Activated T-helper 1 cell treated with Interleukin-2 at 50 U/mL for 16 hours (primary cell): ENCODE measurements around the gene ALDH1A1.

Experiments
- DNase-seq: peaks from one replicate; pipeline ENCODE4 v3.0.0-alpha.2; 2020; ENCODE audit warnings: low read depth

Gene ALDH1A1

GRCh38 chr9:72952914-72953313, at the start of gene ALDH1A1:
TSS of gene ALDH1A1 (minus strand) at chr9:72953053. CDS start at chr9:72953000, 53 bp downstream.
- DNase-seq = no peak

DNA sequence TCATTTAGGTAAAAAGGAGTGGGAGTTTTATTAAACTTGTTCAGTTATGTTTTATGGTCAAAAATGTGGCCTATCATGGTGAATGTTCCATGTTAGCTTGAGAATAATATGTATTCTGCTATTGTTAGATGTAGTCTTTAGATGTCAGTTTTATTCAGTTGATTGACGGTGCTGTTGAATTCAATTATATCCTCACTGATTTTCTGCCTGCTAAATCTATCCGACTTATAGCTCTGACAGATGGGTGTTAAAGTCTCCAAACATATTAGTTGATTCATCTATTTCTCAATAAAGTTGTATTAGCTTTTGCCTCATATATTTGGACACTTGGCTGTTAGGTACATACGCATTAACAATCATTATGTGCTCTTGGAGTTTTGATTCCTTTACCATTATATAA, 49.0 kb upstream of the ALDH1A1 start:
- no peak for DNase-seq

DNA sequence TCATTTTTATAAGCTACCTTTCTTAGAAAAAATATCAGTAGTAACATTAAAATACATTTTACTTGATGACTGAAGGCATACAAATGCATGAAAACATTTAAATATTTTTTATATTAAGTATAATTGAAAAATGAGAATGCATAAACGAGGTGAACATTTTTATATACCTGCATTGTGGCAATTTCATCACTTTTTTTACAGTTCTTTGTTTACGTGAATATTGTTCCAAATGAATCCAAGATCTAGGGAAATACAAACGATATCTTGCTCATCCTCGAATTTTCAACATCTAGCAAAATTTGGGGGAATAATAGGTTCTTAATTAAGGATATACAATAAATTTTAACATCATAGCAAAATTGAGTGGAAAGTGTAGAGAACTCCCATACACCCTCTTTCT, 45.5 kb upstream of the ALDH1A1 start:
- DNase-seq = no peak

DNA sequence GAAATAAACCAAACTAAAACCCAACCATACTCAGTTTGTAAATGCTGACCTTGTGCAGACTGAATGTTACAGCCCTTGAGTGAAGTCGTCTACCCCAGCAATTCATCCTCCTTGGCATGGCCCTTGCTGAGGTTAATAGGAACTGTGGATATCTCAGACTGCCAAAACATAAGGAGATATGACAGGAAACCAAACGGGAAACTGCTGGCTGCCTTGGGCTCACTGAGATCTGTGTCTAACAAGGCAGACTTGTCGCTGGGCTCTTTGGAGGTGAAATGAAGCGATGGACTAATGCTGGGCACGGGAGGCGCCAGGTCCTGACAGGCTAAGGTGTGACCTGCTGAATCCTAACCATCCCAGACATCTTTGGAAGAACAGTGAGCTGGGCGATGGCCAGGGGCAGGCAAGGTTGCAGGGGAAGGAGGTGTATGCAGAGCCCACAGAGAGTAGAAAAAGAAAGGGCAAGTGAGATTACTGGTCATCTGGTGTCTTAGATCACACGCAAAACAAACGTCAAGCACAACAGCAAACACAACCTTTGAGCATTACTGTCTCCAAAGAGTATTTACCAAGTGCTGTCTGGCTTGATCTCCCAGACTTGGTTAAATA, 44.6 kb upstream of the ALDH1A1 start:
- DNase-seq = no peak

GRCh38 chr9:72996684-72997314, 43.9 kb upstream of the ALDH1A1 start:
- no peak for DNase-seq

DNA sequence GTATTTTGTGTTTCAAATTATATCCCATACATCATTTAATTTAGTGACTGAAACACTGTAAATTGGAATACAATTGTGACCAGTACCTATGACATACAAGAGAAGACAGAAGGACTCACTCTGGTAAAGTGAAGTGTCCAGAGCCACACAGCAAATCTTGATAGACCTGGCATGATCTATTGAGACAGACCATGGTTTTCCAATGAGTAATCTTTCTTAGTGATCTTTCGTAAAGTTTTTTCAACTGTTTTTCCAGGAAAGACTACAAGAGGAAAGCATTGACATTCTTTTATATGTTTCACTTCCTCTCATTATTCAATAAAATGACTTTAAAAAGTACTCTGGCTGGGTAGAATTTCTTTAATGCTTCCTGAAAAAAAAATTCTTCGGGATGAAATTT, 43.3 kb upstream of the ALDH1A1 start:
- no peak for DNase-seq

- DNase-seq = no peak
Observed at GRCh38 chr9:72995131-72996024, 42.5 kb upstream of the ALDH1A1 start.

- DNase-seq = no peak
Observed at GRCh38 chr9:72991772-72992171, 38.9 kb upstream of the ALDH1A1 start.

- DNase-seq = no peak
Observed at GRCh38 chr9:72990397-72991182, 37.7 kb upstream of the ALDH1A1 start.

GRCh38 chr9:72986522-72987116, 33.8 kb upstream of the ALDH1A1 start:
- no peak for DNase-seq

GRCh38 chr9:72985746-72986145, 32.9 kb upstream of the ALDH1A1 start:
- no peak for DNase-seq

DNA sequence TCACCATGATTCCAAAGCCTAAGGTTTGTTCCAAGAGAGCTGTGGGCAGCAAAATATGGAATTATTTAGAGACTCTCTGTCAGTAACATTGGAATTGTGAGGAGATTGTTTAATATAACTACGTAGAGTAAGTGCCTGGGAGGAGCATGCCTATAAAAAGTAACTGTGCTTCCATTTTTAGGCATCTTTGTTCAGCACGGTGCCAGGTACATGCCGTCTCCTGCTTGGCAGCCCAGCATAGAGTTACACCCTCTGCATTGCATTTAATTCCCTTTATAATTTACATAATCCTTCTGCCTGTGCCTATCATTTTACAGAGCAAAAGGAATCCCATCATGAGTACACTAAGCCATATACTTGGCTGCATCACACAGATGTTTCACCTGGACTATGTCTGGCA, 32.1 kb upstream of the ALDH1A1 start:
- DNase-seq = no peak

GRCh38 chr9:72984226-72984947, 31.5 kb upstream of the ALDH1A1 start:
- no peak for DNase-seq

DNA sequence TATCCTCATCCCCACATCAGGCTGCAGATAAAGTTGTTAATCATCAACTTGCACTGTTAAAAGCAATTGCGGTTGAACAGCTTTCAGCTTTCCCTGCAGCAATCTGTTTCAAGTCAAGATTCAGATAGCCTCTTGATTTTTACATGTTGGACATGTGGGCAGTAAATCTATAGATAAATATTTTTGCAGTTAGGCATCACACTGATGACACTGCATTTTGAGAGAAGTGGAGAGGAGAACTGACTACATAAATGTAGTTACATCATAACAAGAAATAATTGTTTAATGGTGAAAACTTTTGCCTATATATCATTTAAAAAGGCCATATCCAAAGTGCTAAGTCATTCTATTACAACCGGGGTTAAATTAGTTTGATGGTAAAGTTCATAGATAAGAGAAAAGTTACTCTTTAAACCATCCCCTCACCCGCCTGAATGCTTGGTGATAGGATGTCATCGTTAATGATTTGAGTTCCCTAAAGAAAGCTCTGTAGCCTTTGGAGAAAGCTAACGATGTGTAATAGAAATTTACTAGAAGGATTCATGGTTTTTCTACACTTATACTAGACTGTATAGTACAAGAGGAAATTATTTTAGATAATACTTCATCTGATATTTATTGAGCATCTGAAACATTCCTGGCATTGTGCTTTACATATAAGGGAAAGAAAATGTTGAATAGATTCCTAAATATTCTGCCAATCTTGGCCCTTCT, 30.8 kb upstream of the ALDH1A1 start:
- DNase-seq = no peak

DNA sequence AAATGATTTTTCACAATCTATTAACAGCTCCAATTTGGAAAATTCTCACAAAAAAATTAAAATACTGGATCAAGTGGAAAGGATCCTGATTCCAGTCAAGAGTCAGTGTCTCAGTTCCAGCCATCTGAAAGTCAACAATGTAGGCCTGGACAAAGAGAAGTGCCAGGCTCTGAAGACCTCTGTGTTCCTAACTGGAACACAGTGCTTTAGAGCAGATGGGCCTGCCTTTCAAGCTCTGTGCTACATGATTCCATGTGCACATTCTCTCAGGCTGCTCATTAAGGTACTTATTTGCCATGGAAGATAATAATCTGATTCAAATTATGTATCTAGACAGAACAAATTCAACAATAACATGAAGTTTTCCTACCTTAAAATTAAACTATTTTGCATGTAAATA, 30.2 kb upstream of the ALDH1A1 start:
- DNase-seq = no peak

DNA sequence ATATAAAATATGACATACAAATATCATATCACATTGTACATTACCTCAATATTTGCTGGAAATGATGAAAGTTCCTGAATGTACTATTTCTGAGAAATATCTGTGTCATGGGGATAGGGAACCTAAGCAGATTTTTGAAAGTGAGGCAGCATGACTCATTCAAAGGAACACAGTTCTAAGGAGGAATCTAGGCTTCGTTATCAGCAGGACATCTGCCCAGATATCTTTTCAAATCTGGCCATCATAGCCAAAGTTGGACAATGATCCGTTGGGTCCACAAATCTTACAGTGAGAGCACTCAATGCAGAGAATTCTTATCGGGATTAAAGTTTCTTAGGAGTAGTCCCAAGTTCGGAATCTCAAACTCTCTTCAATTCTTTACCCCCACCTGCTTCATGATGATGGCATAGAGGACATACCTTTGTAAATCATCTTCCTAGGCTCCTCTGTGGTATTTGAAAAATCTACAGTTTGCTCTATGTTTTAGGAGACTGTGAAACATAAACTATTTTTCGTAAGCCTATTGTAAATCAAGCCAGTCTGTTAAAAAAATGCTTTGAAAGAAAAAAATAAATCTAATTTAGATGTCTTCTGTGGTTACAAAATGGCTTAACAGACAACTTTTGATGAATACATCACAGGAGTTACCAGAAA, 29.4 kb upstream of the ALDH1A1 start:
- no peak for DNase-seq

GRCh38 chr9:72981433-72981832, 28.6 kb upstream of the ALDH1A1 start:
- DNase-seq = no peak

DNA sequence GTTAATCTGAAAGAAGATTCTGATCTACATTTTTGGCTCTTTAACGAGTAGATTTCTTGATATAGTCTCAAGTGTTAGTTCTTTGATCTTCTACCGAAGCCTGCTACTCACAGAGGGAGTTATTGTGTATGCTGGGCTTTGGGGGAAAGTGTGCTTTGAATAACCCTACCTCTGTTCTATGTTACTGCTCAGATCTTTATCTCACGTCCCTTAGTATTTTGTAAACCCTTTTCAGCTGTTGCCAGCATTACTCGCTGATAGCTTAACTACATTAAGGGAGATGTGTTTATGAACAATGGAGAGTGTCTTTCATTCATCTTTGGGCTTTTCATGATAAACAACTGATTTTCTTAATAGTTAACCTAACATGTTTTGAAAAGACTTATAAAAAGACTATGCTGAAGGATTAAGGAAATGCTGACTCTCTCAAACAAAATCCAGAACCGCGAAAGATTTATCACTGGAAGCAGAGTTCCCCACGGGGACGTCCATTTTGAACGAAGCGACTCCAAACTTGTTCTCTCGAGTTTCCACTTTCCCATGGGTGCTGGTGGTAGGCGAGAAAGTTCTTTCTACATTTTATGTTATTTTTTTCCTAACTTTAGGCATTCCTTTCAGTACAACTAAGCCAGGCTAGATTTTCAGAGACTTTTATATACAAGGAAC, 27.9 kb upstream of the ALDH1A1 start:
- DNase-seq = no peak

DNA sequence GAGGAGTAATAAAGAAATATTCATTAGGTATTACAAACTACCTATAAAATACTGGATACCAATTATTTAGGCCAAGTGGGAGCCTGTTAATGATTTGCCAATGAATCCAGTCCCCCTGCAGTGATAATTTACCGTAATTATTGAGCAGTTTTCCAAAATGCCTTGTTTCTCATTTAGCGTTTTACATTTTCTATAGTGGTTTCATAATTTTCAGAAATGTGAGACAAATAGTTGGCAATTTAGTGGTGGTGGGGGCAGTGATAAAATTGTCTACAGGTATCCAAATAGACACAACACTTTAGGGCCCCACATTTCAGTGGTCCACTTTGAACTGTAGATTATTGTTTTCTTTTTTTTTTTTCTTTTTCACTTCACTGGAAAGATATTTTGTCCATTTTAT, 27.3 kb upstream of the ALDH1A1 start:
- DNase-seq = no peak
